BLaER1 treated with 17β-estradiol and CSF1 and Interleukin-3, amounts not matched to agents 10 nM and 100 nM (cell line): ENCODE data around the gene WTAP.
"Not testable (repeated sequence)": the region's sequence is repeated elsewhere in the genome, so short reads cannot be mapped to it uniquely, and the experiment has no call there.

Experiments
- H3K27ac ChIP-seq, 11 experiments: shearing (Covaris generic); formaldehyde crosslinking; 2 replicates each; pipeline ENCODE4 v1.8.1; 2022
- H3K27me3 ChIP-seq, 11 experiments: shearing (Covaris generic); formaldehyde crosslinking; 2 replicates each; pipeline ENCODE4 v1.8.1; 2022
- H3K36me3 ChIP-seq, 11 experiments: shearing (Covaris generic); formaldehyde crosslinking; 2 replicates each; pipeline ENCODE4 v1.8.1; 2022
- H3K4me1 ChIP-seq, 10 experiments: shearing (Covaris generic); formaldehyde crosslinking; 2 replicates each; pipeline ENCODE4 v1.8.1; 2022
- H3K4me2 ChIP-seq, 11 experiments: shearing (Covaris generic); formaldehyde crosslinking; 2 replicates each; pipeline ENCODE4 v1.8.1; 2022
- H3K4me3 ChIP-seq, 10 experiments: shearing (Covaris generic); formaldehyde crosslinking; 2 replicates each; pipeline ENCODE4 v1.8.1; 2022
- H3K9ac ChIP-seq, 11 experiments: shearing (Covaris generic); formaldehyde crosslinking; 2 replicates each; pipeline ENCODE4 v1.8.1; 2022
- H3K9me3 ChIP-seq, 11 experiments: shearing (Covaris generic); formaldehyde crosslinking; replicated peaks in 1 of 11; 2 replicates each; pipeline ENCODE4 v1.8.1; 2022
- H4K20me1 ChIP-seq, 11 experiments: shearing (Covaris generic); formaldehyde crosslinking; 2 replicates each; pipeline ENCODE4 v1.8.1; 2022
- Cebpa-rat ChIP-seq, 11 experiments: shearing (Covaris generic); IDR thresholded peaks; 2 replicates each; pipeline ENCODE4 v1.8.1; 2022

Gene WTAP

GRCh38 chr6:159739341-159739740, 12.0 kb downstream of the WTAP start:
- TF ChIP-seq Cebpa-rat (IDR thresholded peaks at IDR 0.05): no peak
- H3K9ac ChIP-seq: peak overlapping the region in 1 of 11 experiments; percentile 36; a peak in 1 of 22 replicates
- H3K4me3 ChIP-seq: no peak overlapping the region
- no peaks in the 10 kb centered on the region for H3K9me3 ChIP-seq
- H3K36me3 ChIP-seq: peaks cover 81 to 99% (median 86%) of the 10 kb centered on the region in 11 experiments
- H3K4me2 ChIP-seq: peak overlapping the region in 2 of 11 experiments; percentile 37 to 49; a peak in 3 of 22 replicates
- H3K4me1 ChIP-seq: peaks cover 0 to 63% (median 3%) of the 10 kb centered on the region in 10 experiments; a peak in 8 of 20 replicates
- peaks cover 86 to 100% (median 99%) of the 10 kb centered on the region in 11 experiments for H4K20me1 ChIP-seq
- H3K27me3 ChIP-seq: no peaks in the 10 kb centered on the region
- no peak overlapping the region; a peak in 1 of 22 replicates for H3K27ac ChIP-seq

GRCh38 chr6:159742165-159742564, 14.9 kb downstream of the WTAP start:
- Histone ChIP-seq H3K4me1 (peaks cover 0 to 45% (median 0%) of the 10 kb centered on the region in 10 experiments; a peak in 6 of 20 replicates), H4K20me1 (peaks cover 86 to 100% (median 99%) of the 10 kb centered on the region in 11 experiments), H3K27ac (peak overlapping the region in 1 of 11 experiments; percentile 6; a peak in 1 of 22 replicates), H3K4me2 (no peak overlapping the region), H3K4me3 (no peak overlapping the region), H3K9ac (no peak overlapping the region), H3K9me3 (no peaks in the 10 kb centered on the region), H3K27me3 (no peaks in the 10 kb centered on the region), H3K36me3 (peaks cover 98 to 100% (median 100%) of the 10 kb centered on the region in 11 experiments)
- TF ChIP-seq Cebpa-rat (IDR thresholded peaks at IDR 0.05): no peak

GRCh38 chr6:159745081-159745480, 17.8 kb downstream of the WTAP start:
- no peaks in the 10 kb centered on the region for H3K27me3 ChIP-seq
- no peak overlapping the region for H3K4me2 ChIP-seq
- no peak overlapping the region for H3K4me3 ChIP-seq
- peaks cover 99 to 100% (median 100%) of the 10 kb centered on the region in 11 experiments for H3K36me3 ChIP-seq
- H3K27ac ChIP-seq: no peak overlapping the region
- H3K9ac ChIP-seq: no peak overlapping the region
- no peak for TF ChIP-seq Cebpa-rat (IDR thresholded peaks at IDR 0.05)
- H3K4me1 ChIP-seq: peaks cover 0 to 16% (median 0%) of the 10 kb centered on the region in 10 experiments; a peak in 3 of 20 replicates
- H4K20me1 ChIP-seq: peaks cover 61 to 100% (median 87%) of the 10 kb centered on the region in 11 experiments
- no peaks in the 10 kb centered on the region for H3K9me3 ChIP-seq

- H3K9me3 ChIP-seq: no peaks in the 10 kb centered on the region
- no peak for TF ChIP-seq Cebpa-rat (IDR thresholded peaks at IDR 0.05)
Measured at GRCh38 chr6:159746759-159747158, 19.5 kb downstream of the WTAP start.

GRCh38 chr6:159748127-159748526, 20.8 kb downstream of the WTAP start:
- Histone ChIP-seq H3K36me3 (peaks cover 94 to 100% (median 100%) of the 10 kb centered on the region in 11 experiments), H3K4me1 (peaks cover 0 to 12% (median 0%) of the 10 kb centered on the region in 10 experiments; a peak in 1 of 20 replicates), H4K20me1 (peaks cover 49 to 99% (median 80%) of the 10 kb centered on the region in 11 experiments)
- not testable (repeated sequence) for H3K4me3 ChIP-seq, H3K4me2 ChIP-seq, H3K9me3 ChIP-seq, H3K27me3 ChIP-seq, H3K27ac ChIP-seq, H3K9ac ChIP-seq

More at GRCh38 chr6:159746759-159747158, 19.5 kb downstream of the WTAP start:
- H3K4me1 ChIP-seq: peaks cover 0 to 12% (median 0%) of the 10 kb centered on the region in 10 experiments; a peak in 1 of 20 replicates
- H4K20me1 ChIP-seq: peaks cover 47 to 99% (median 83%) of the 10 kb centered on the region in 11 experiments
- H3K9ac ChIP-seq: no peak overlapping the region
- no peak overlapping the region for H3K27ac ChIP-seq
- H3K27me3 ChIP-seq: no peaks in the 10 kb centered on the region
- H3K4me2 ChIP-seq: no peak overlapping the region
- H3K4me3 ChIP-seq: no peak overlapping the region
- peaks cover 94 to 100% (median 100%) of the 10 kb centered on the region in 11 experiments for H3K36me3 ChIP-seq

GRCh38 chr6:159751448-159751847, 24.1 kb downstream of the WTAP start:
- Histone ChIP-seq H3K4me2 (no peak overlapping the region), H3K9me3 (no peaks in the 10 kb centered on the region), H3K9ac (no peak overlapping the region), H3K27ac (no peak overlapping the region), H3K27me3 (no peaks in the 10 kb centered on the region), H3K4me3 (no peak overlapping the region), H3K4me1 (no peaks in the 10 kb centered on the region), H3K36me3 (peaks cover 94 to 100% (median 99%) of the 10 kb centered on the region in 11 experiments), H4K20me1 (peaks cover 36 to 99% (median 70%) of the 10 kb centered on the region in 11 experiments; a peak in 21 of 22 replicates)
- no peak for TF ChIP-seq Cebpa-rat (IDR thresholded peaks at IDR 0.05)

- Histone ChIP-seq H3K4me3 (no peak overlapping the region), H3K9ac (no peak overlapping the region), H4K20me1 (peaks cover 26 to 99% (median 57%) of the 10 kb centered on the region in 11 experiments; a peak in 20 of 22 replicates), H3K9me3 (no peaks in the 10 kb centered on the region), H3K4me1 (peaks cover 0 to under 1% (median 0%) of the 10 kb centered on the region in 10 experiments; a peak in 1 of 20 replicates), H3K27ac (no peak overlapping the region), H3K4me2 (no peak overlapping the region), H3K27me3 (no peaks in the 10 kb centered on the region), H3K36me3 (peaks cover 94 to 100% (median 99%) of the 10 kb centered on the region in 11 experiments)
- TF ChIP-seq Cebpa-rat (IDR thresholded peaks at IDR 0.05): peak in 1 of 11 experiments; percentile 39; a peak in 1 of 22 replicates
Measured at GRCh38 chr6:159753081-159753872, 26.0 kb downstream of the WTAP start.

GRCh38 chr6:159754401-159754800, 27.1 kb downstream of the WTAP start:
- Histone ChIP-seq H3K27ac (no peak overlapping the region), H3K36me3 (peaks cover 91 to 96% (median 95%) of the 10 kb centered on the region in 11 experiments)

More at GRCh38 chr6:159754401-159754800, 27.1 kb downstream of the WTAP start:
- Histone ChIP-seq H4K20me1 (peaks cover 24 to 95% (median 59%) of the 10 kb centered on the region in 11 experiments; a peak in 20 of 22 replicates), H3K4me3 (no peak overlapping the region), H3K4me2 (no peak overlapping the region), H3K9ac (no peak overlapping the region), H3K4me1 (peaks cover 0 to 7% (median 0%) of the 10 kb centered on the region in 10 experiments; a peak in 5 of 20 replicates), H3K9me3 (no peaks in the 10 kb centered on the region), H3K27me3 (no peaks in the 10 kb centered on the region)
- no peak for TF ChIP-seq Cebpa-rat (IDR thresholded peaks at IDR 0.05)
